PC-3 (cell line): ENCODE results near the gene TBX5. TPM values are rescaled to one million over a fixed set of nuclear protein-coding genes. Genes with fewer than 3 reads are reported as not detected.

ENCODE experiments used
- ATAC-seq: fragments of 200-7000 bp; cut with Tn5 transposase; 2 replicates; pipeline ENCODE4 v1.9.1; 2020; ENCODE audit warnings: mild to moderate bottlenecking, moderate library complexity
- BruUV-seq: library from RNA; stranded (reverse); fragments of 400-500 nt; replicated peaks from 2 replicates; lab custom pipeline; 2021; lab: Mats Ljungman, UMichigan
- CTCF ChIA-PET: fragments of 300-600 bp; sonication (Branson Sonifier 250); formaldehyde crosslinking; loops from one replicate; lab custom pipeline; 2022; ENCODE audit warnings: antibody characterized with exemption; lab: Charles Lee
- POLR2A ChIA-PET: fragments of 300-600 bp; sonication (Branson Sonifier 250); formaldehyde crosslinking; loops from one replicate; lab custom pipeline; 2022; ENCODE audit warnings: antibody characterized with exemption; ENCODE audit not compliant: unreplicated experiment; lab: Charles Lee
- DNase-seq: peaks from one replicate; pipeline ENCODE4 v3.0.0-alpha.2; 2015
- H2AFZ ChIP-seq: fragments of 300-600 bp; sonication (generic); 2 replicates; pipeline ENCODE4 v1.6.0; 2016; ENCODE audit warnings: antibody characterized with exemption, low read length
- H3F3A ChIP-seq: fragments of 300-600 bp; sonication (generic); one replicate; pipeline ENCODE4 v1.6.0; 2017; ENCODE audit warnings: antibody characterized with exemption, low read length, control low read depth, mild to moderate bottlenecking; ENCODE audit not compliant: unreplicated experiment
- H3K27ac ChIP-seq: fragments of 300-600 bp; sonication (generic); 2 replicates; pipeline ENCODE4 v1.5.1; 2016; ENCODE audit warnings: mild to moderate bottlenecking, low read length
- H3K27me3 ChIP-seq: fragments of 300-600 bp; sonication (generic); 2 replicates; pipeline ENCODE4 v1.6.1; 2016; ENCODE audit warnings: low read length, mixed read lengths
- H3K36me3 ChIP-seq: fragments of 300-600 bp; sonication (generic); 2 replicates; pipeline ENCODE4 v1.6.1; 2016; ENCODE audit warnings: low read depth, mixed run types, low read length, mixed read lengths
- H3K4me1 ChIP-seq: fragments of 300-600 bp; sonication (generic); 2 replicates; pipeline ENCODE4 v1.5.1; 2016; ENCODE audit warnings: low read length; ENCODE audit not compliant: insufficient read depth
- H3K4me2 ChIP-seq: fragments of 300-600 bp; sonication (generic); 2 replicates; pipeline ENCODE4 v1.6.0; 2016; ENCODE audit warnings: low read length
- H3K4me3 ChIP-seq: fragments of 300-600 bp; sonication (generic); 2 replicates; pipeline ENCODE4 v1.5.1; 2016; ENCODE audit warnings: mild to moderate bottlenecking, low read length, mixed read lengths
- H3K79me2 ChIP-seq: fragments of 300-600 bp; sonication (generic); 2 replicates; pipeline ENCODE4 v1.6.1; 2017; ENCODE audit warnings: low read length, mixed read lengths
- H3K9ac ChIP-seq: fragments of 300-600 bp; sonication (generic); 2 replicates; pipeline ENCODE4 v1.6.0; 2016; ENCODE audit warnings: mild to moderate bottlenecking, low read length
- H3K9me2 ChIP-seq: fragments of 300-600 bp; sonication (generic); replicated peaks from 2 replicates; pipeline ENCODE4 v1.6.1; 2016; ENCODE audit warnings: mixed run types, low read length, mixed read lengths
- H3K9me3 ChIP-seq: fragments of 300-600 bp; sonication (generic); 2 replicates; pipeline ENCODE4 v1.6.1; 2016; ENCODE audit warnings: low read length, mixed read lengths
- H4K20me1 ChIP-seq: fragments of 300-600 bp; sonication (generic); 2 replicates; pipeline ENCODE4 v1.6.1; 2016; ENCODE audit warnings: low read length, mixed read lengths
- CTCF ChIP-seq: fragments of 300-600 bp; sonication (generic); conservative IDR thresholded peaks from 2 replicates; pipeline ENCODE4 v1.5.1; 2017; ENCODE audit warnings: antibody characterized with exemption, low read depth, mild to moderate bottlenecking, low read length
- EZH2 ChIP-seq: fragments of 300-600 bp; sonication (generic); IDR thresholded peaks from one replicate; pipeline ENCODE4 v1.6.1; 2017; ENCODE audit warnings: antibody characterized with exemption, mild to moderate bottlenecking, low read length; ENCODE audit not compliant: unreplicated experiment
- EZH2phosphoT487 ChIP-seq: fragments of 300-600 bp; sonication (generic); IDR thresholded peaks from 2 replicates; pipeline ENCODE4 v1.6.1; 2018; ENCODE audit warnings: mild to moderate bottlenecking, antibody characterized with exemption, low read length, borderline replicate concordance
- intact Hi-C: fragments of 100-400 bp; cut with micrococcal nuclease; formaldehyde crosslinking; loops from 2 replicates; pipeline ENCODE4 v1.9.0; 2023
- total RNA-seq: library from RNA; depleted of rRNA; stranded (reverse); fragments of >200 nt; gene quantifications from 2 replicates; pipeline ENCODE4 v1.2.3, GENCODE V29; 2014

The TBX5 gene
- total RNA-seq, 1 experiment from 2014 or later = not detected

GRCh38 chr12:114306646-114307045, 99.3 kb downstream of the TBX5 start:
- no peak for TF ChIP-seq CTCF
- no peaks in the 10 kb centered on the region for H3K9me2 ChIP-seq
- no peak for ATAC-seq
- no TSS peak for BruUV-seq
- no peaks in the 10 kb centered on the region for H3F3A ChIP-seq
- H4K20me1 ChIP-seq = no peaks in the 10 kb centered on the region
- ChIA-PET CTCF (no interaction called here), POLR2A (no interaction called here)
- no peak overlapping the region for H3K27ac ChIP-seq
- H3K4me1 ChIP-seq = no peaks in the 10 kb centered on the region
- no peak overlapping the region for H3K4me3 ChIP-seq
- intact Hi-C loops = no loop called here
- no peak overlapping the region for H3K4me2 ChIP-seq
- H3K79me2 ChIP-seq = no peaks in the 10 kb centered on the region
- no peak for DNase-seq
- no peak overlapping the region for H2AFZ ChIP-seq
- peaks cover 13% of the 10 kb centered on the region; the same call in 1 of the 2 replicates for H3K27me3 ChIP-seq
- no peaks in the 10 kb centered on the region for H3K36me3 ChIP-seq
- no peak overlapping the region for H3K9ac ChIP-seq
- H3K9me3 ChIP-seq = no peaks in the 10 kb centered on the region; the same call in 1 of the 2 replicates

- Histone ChIP-seq H3K79me2 (no peaks in the 10 kb centered on the region), H3K9ac (no peak overlapping the region), H3K27ac (no peak overlapping the region), H2AFZ (no peak overlapping the region), H3K4me1 (no peaks in the 10 kb centered on the region), H3K9me2 (no peaks in the 10 kb centered on the region), H3K9me3 (no peaks in the 10 kb centered on the region; the same call in 1 of the 2 replicates), H4K20me1 (no peaks in the 10 kb centered on the region), H3K36me3 (no peaks in the 10 kb centered on the region), H3K27me3 (peaks cover 25% of the 10 kb centered on the region; the same call in 1 of the 2 replicates), H3K4me2 (no peak overlapping the region), H3F3A (no peaks in the 10 kb centered on the region), H3K4me3 (no peak overlapping the region)
- ChIA-PET POLR2A (no interaction called here), CTCF (no interaction called here)
- intact Hi-C loops = no loop called here
- DNase-seq (no peak), ATAC-seq (no peak)
- TF ChIP-seq EZH2phosphoT487 (no peak), CTCF (no peak), EZH2 (no peak)
- no TSS peak for BruUV-seq
Observed at GRCh38 chr12:114305446-114305845, 100.5 kb downstream of the TBX5 start.
